HG03342 (cell line): Measurements from ENCODE around the gene ADRA2C.
"Not testable (repeated sequence)": the region's sequence is repeated elsewhere in the genome, so short reads cannot be mapped to it uniquely, and the experiment has no call there.

Source experiments
- ATAC-seq: cut with Tn5 transposase; IDR thresholded peaks from one replicate; pipeline ENCODE4 v1.9.1; 2021; ENCODE audit warnings: mild to moderate bottlenecking, moderate library complexity; ENCODE audit not compliant: unreplicated experiment

Gene ADRA2C

DNA sequence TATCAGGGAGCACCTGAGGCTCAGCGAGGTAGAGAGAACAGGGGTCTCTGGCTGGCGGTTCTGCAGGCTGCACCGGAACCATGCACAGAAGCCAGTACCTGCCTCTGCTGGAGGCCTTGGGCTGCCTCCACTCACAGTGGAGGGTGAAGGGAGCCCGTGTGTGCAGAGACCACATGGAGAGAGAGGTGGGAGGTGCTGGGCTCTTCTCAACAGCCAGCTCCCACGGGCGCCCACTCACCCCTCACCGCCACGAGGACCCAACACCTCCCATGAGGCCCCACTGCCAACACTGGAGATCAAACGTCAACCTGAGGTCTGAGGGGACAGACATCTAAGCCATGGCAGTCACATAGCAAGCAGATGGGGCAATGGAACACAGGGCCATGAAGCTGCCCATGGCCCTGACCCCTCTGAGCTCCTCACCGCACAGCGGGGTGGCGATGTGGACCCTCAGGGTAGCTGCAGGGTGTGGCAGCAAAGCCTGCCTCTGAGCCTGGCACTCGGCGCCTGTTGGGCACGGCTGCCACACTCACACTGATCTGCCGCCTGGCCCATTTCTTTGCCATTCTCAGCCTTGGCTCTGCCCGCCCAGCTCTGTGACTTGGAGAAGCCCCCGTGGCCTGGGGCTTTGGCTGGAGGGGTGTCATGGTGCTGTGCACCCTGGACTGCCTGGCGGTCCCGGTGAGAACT, 44.8 kb downstream of the ADRA2C start:
- no peak for ATAC-seq

- ATAC-seq = no peak
Measured at GRCh38 chr4:3811621-3812020, 45.4 kb downstream of the ADRA2C start.

DNA sequence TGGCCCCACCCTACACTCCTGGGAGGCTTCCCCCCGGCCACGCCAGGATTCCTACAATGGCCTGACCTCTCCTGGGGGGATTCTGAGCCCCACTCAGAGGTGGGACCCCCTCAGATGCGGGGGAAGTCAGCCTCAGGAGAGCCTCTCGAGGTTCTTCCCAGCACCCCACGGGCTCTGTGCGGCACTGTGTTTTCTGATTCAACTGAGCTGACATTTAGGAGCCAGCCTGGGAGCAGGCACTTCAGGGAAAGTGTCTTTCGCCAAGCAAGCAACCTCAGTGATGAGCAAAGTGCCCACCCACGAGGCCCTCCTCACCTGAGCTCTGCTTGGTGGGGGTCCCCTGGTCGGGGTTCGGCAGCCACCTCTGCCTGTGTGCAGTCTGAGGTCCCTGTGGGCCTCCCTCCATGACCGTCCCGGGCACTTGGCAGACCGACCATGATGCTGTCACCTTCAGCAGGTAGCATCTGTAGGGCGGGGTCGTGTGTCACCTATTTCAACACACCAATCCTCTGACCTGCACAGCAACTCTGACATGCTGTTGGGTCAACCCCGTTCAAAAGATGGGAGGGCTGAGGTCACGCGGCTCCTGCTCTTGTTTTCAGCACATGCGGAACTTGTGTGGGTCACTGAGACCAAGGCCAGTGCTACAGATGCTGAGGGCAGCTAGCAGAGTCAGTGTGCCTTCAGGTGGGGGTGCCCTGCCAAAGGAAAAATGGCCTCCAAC, 46.2 kb downstream of the ADRA2C start:
- ATAC-seq = no peak

DNA sequence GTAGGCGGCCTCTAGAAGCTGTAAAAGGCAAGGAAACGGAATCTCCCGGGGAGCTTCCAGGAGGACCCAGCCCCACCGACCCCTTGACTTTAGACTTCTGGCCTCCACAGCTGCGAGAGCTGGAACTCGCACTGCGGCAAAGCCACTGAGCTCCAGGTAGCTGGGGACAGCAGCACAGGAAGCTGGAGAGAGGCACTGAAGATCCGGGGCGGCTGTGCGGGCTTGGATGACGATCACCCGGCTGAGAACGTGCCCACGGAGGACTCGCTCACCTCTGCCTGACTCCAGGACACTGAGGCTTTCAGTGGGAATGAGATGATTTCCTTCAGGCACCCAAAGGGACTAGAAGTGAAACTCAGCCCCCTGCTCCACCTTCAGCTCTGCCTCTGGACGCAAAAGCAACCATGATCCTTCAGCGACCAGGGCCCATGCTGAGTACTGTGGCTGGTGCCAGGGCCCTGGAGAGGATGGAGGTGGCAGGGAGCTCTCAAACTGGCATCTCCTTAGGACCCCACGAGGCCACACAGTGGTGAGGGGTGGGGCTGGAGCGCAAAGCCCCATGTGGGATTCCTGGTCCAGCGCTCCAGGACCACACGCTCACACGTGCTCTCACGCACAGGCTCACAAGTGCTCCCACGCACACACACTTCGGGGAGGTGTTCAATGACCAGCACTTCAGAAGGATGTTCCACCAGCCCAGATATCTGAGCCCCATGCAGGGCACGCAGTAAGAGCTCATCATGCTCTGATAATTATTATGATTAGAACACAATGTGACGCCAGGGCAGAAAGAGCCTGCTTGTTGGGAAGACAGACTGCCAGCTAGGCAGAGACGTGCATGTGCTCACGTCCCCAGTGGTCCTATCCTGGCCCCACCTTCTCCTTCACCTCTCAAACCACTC, 47.2 kb downstream of the ADRA2C start:
- ATAC-seq = no peak

GRCh38 chr4:3814053-3814570, 47.9 kb downstream of the ADRA2C start:
- no peak for ATAC-seq

GRCh38 chr4:3814838-3815237, 48.7 kb downstream of the ADRA2C start:
- not testable (repeated sequence) for ATAC-seq

DNA sequence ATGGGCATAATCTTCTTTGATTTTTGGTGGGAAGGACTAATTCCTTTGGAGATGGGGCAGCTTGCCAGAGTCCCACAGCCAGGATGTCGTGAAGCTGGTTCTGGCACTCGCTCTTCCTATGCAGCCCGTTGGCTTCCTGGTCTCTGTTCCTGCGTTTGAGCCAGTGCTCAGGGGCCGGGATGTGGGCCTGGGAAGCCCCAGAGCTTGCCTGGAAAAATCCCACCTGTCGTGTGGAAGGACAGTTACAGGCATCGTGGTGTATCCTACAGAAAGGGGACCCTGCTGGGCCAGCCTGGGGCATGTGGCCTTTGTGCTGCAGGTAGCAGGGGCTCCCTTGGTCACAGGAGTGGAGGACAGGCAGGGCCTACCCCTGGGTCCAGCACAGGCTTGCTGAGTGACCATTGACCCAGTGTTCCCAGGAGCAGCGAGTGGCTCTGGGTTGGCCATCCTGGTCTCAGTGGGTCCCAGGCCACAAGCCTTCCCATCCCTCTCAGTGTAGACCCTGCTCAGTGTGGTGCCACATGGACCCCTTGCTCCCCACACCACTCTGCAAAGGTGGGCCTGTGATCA, 50.2 kb downstream of the ADRA2C start:
- no peak for ATAC-seq

DNA sequence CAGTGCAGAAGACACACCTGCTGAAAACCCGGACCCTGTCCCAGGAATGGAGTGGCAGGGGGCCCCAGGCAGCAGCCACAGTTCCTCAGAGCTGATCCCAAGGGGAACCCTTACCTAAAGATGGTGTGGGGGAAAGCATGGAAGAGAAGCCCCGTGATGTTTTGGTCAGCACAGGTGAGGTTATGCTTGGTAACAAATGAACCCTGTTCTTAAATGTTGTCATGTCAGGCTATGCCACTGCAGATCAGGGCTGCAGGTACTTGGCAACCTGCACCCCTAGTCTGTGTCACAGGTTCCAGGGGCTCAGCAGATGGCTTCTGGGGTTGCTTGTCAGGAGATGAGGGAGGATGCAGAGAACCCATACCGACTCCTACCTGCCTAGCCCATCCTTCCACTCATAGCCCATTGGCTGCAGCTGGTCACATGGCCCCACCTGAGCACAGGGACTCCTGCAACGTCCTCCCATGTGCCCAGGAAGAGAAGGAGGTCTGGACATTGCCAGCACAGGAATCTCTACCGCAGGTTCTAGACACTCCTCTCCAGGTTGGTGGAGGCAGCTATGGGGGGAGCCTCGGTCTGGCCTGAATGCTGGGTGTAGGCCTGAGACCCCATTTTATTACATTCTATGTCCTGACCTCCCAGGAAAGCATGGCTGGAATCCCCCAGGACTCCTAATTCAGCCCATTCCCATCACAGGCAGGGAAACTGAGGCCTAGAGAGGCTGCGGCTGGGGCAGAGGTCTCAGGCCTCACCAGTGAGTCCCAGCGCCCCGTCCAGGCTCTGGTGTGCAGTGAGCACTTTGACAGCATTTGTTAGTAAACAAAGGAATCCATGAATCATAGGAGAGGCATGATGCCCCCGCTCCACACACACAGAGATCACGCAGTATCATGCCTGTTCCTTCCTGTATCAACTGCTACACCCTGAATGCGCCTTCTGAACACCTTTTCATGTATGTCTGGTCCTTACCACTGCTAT, 51.1 kb downstream of the ADRA2C start:
- no peak for ATAC-seq
